Mucosa of gallbladder (tissue), 1 donor: ENCODE measurements around the gene ARPC4. TPM values are rescaled to one million over a fixed set of nuclear protein-coding genes. Genes with fewer than 3 reads are reported as not detected.

Source experiments
- DNase-seq: peaks from one replicate; pipeline ENCODE4 v3.0.0-alpha.2; 2020; ENCODE audit warnings: low spot score
- total RNA-seq: library from RNA; stranded (reverse); gene quantifications from one replicate; pipeline ENCODE4 v1.2.1, GENCODE V29; 2021
- donor health status: DM: no; HTN: no; CAD: no.

ARPC4 gene
- total RNA-seq, 1 donor from 2014 or later, result 137 TPM

DNA sequence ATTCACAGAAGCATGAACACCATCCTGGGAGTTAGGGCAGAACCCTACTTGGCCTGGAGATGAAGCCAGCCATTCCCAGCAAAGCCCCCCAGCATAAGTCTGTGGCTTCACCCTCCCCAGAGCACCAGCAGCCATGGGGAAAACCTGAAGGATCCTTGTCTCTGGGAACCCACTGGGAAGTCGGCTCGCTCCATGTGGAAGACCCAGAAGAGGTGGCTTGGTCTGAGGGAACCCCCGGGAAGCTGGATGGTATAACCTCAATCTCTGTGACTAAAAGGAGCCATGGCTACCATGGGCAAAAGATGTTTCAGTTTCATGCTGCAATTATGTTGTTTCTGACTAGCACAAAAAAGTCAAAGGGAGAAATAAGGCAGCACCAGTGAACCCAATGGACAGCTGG is 62.7 kb downstream of the ARPC4 start:
- DNase-seq, result no peak

Other genes starting within 250 kb of the ARPC4 start
- not detected for gene LHFPL4, start 239.3 kb upstream of the ARPC4 start, total RNA-seq
- gene MTMR14, start 143.6 kb upstream of the ARPC4 start, total RNA-seq, result 32.7 TPM
- gene CPNE9, start 89.2 kb upstream of the ARPC4 start, total RNA-seq, result 0.37 TPM
- 17.3 TPM for gene BRPF1, start 61.3 kb upstream of the ARPC4 start, total RNA-seq
- 37.6 TPM for gene OGG1, start 43.1 kb upstream of the ARPC4 start, total RNA-seq
- 30.6 TPM for gene CAMK1, start 23.1 kb upstream of the ARPC4 start, total RNA-seq
- 63.3 TPM for gene TADA3, start 609 bp upstream of the ARPC4 start, total RNA-seq
- gene TTLL3, start 17.2 kb downstream of the ARPC4 start, total RNA-seq, result 62.8 TPM
- 37.5 TPM for gene RPUSD3, start 50.9 kb downstream of the ARPC4 start, total RNA-seq
- gene CIDEC, start 87.2 kb downstream of the ARPC4 start, total RNA-seq, result 5.0 TPM
- 30.7 TPM for gene JAGN1, start 97.5 kb downstream of the ARPC4 start, total RNA-seq
- gene IL17RE, start 109.8 kb downstream of the ARPC4 start, total RNA-seq, result 91.5 TPM
- 33.3 TPM for gene IL17RC, start 124.0 kb downstream of the ARPC4 start, total RNA-seq
- 116 TPM for gene CRELD1, start 140.8 kb downstream of the ARPC4 start, total RNA-seq
- 6.1 TPM for gene PRRT3, start 159.3 kb downstream of the ARPC4 start, total RNA-seq
- gene EMC3, start 193.8 kb downstream of the ARPC4 start, total RNA-seq, result 73.9 TPM
- 4.5 TPM for gene FANCD2, start 233.4 kb downstream of the ARPC4 start, total RNA-seq